ENCODE results near the gene GALK2. TPM values are rescaled to one million over a fixed set of nuclear protein-coding genes. Genes with fewer than 3 reads are reported as not detected.

The GALK2 gene
- total RNA-seq, 1 experiment from 2014 or later, result 43.5 TPM

- H3K27me3 Mint-ChIP-seq (ENCODE audit: insufficient read depth, unreplicated experiment), result no peaks in the 10 kb centered on the region
- no peaks in the 10 kb centered on the region for H3K4me1 Mint-ChIP-seq (ENCODE audit: insufficient read depth, unreplicated experiment)
- peaks cover 6% of the 10 kb centered on the region for H3K9me3 Mint-ChIP-seq (ENCODE audit: unreplicated experiment)
- no TSS peak for BruUV-seq (replicated peaks)
- no peak for DNase-seq (ENCODE audit: unreplicated experiment)
- CTCF ChIA-PET, result interaction anchor here (0.6 kb wide), 1 partner anchor 635 kb away, joined by 3 read pairs; no protein-coding TSS in a partner anchor
- intact Hi-C loops (cut with micrococcal nuclease), result no loop called here
- peaks cover 49% of the 10 kb centered on the region for H3K36me3 Mint-ChIP-seq (ENCODE audit: insufficient read depth, unreplicated experiment)
- no peak overlapping the region for H3K27ac Mint-ChIP-seq (ENCODE audit: low read depth, unreplicated experiment)
- POLR2A ChIA-PET, result interaction anchor here (1.3 kb wide), 1 partner anchor 25 kb away, joined by 3 read pairs; no protein-coding TSS in a partner anchor
- no peak overlapping the region for H3K4me3 Mint-ChIP-seq (ENCODE audit: unreplicated experiment)
- TF ChIP-seq CTCF (IDR thresholded peaks at IDR 0.05; ENCODE audit: unreplicated experiment), result no peak
These were observed 118.3 kb downstream of the GALK2 start for GRCh38 chr15:49288391-49288790.

DNA sequence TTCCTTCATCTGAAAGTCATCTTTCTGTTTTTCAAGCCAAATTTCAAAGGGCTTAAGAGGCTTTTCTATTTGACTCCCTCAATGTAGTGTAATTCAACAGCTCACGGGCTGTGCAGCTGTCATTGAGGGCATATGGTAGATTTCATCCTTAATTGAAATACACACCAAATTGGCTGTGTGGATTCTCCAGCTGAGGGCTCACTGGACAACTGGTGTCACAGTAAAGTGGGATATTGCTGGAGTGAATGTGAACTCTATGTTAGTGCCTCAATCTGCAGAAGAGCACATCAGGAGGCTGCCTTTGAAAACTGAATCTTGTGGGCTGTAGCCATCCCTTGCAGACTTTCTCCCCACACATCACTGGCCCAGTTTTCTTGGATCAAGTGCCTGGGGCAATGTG is 120.1 kb downstream of the GALK2 start:
- peaks cover 35% of the 10 kb centered on the region for H3K36me3 Mint-ChIP-seq (ENCODE audit: insufficient read depth, unreplicated experiment)

DNA sequence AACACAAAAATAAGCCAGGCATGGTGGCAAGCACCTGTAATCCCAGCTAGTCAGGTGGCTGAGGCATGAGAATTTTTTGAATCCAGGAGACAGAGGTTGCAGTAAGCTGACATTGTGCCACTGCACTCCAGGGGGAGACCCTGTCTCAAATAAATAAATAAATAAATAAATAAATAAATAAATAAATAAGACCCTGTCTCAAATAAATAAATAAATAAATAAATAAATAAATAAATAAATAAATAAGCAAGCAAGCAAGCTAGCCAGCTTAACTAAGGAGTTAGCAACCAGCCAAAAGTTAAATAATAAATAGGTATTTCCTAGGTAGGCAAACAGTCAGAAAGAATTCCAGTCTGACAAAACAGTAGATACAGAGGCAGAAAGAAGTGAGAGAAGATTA is 123.9 kb downstream of the GALK2 start:
- Mint-ChIP-seq H3K9me3 (ENCODE audit: unreplicated experiment) (no peaks in the 10 kb centered on the region), H3K36me3 (ENCODE audit: insufficient read depth, unreplicated experiment) (peaks cover 21% of the 10 kb centered on the region), H3K4me3 (ENCODE audit: unreplicated experiment) (no peak overlapping the region), H3K4me1 (ENCODE audit: insufficient read depth, unreplicated experiment) (no peaks in the 10 kb centered on the region), H3K27ac (ENCODE audit: low read depth, unreplicated experiment) (no peak overlapping the region), H3K27me3 (ENCODE audit: insufficient read depth, unreplicated experiment) (no peaks in the 10 kb centered on the region)
- intact Hi-C loops (cut with micrococcal nuclease), result no loop called here
- TF ChIP-seq CTCF (IDR thresholded peaks at IDR 0.05; ENCODE audit: unreplicated experiment), result no peak
- POLR2A ChIA-PET, result interaction anchor here (0.6 kb wide), 1 partner anchor 620 kb away, joined by 4 read pairs; no protein-coding TSS in a partner anchor
- CTCF ChIA-PET, result interaction anchor here (0.6 to 1.3 kb wide), 2 partner anchors 151 to 416 kb away, joined by 3 to 4 read pairs; no protein-coding TSS in a partner anchor
- DNase-seq (ENCODE audit: unreplicated experiment), result no peak
- BruUV-seq (replicated peaks), result no TSS peak

More for the DNA sequence above, 120.1 kb downstream of the GALK2 start:
- H3K27me3 Mint-ChIP-seq (ENCODE audit: insufficient read depth, unreplicated experiment), result no peaks in the 10 kb centered on the region
- POLR2A ChIA-PET, result interaction anchor here (1.2 kb wide), 1 partner anchor 8 kb away, joined by 3 read pairs; no protein-coding TSS in a partner anchor
- H3K27ac Mint-ChIP-seq (ENCODE audit: low read depth, unreplicated experiment), result no peak overlapping the region
- H3K4me3 Mint-ChIP-seq (ENCODE audit: unreplicated experiment), result no peak overlapping the region
- no peaks in the 10 kb centered on the region for H3K4me1 Mint-ChIP-seq (ENCODE audit: insufficient read depth, unreplicated experiment)
- BruUV-seq (replicated peaks), result no TSS peak
- no peak for DNase-seq (ENCODE audit: unreplicated experiment)
- TF ChIP-seq CTCF (IDR thresholded peaks at IDR 0.05; ENCODE audit: unreplicated experiment), result no peak
- intact Hi-C loops (cut with micrococcal nuclease), result no loop called here
- CTCF ChIA-PET, result interaction anchor here (1.7 kb wide), 1 partner anchor 132 kb away, joined by 3 read pairs; no protein-coding TSS in a partner anchor
- H3K9me3 Mint-ChIP-seq (ENCODE audit: unreplicated experiment), result peaks cover 3% of the 10 kb centered on the region

DNA sequence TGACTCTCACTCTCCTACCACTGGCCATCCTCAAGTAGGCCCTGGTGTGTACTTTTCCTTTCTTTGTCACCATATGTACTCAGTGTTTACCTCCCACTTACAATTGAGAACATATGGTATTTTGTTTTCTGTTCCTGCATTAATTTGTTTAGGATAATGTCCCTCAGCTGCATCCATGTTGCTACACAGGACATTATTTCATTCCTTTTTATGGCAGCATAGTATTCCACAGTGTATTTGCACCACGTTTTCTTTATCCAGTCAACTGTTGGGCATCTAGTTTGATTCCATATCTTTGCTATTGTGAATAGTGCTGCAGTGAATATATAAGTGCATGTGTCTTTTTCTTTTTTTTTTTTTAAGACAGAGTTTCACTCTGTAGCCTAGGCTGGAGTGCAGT is 126.2 kb downstream of the GALK2 start:
- ChIA-PET CTCF (no interaction called here), POLR2A (no interaction called here)
- Mint-ChIP-seq H3K4me1 (ENCODE audit: insufficient read depth, unreplicated experiment) (no peaks in the 10 kb centered on the region), H3K27ac (ENCODE audit: low read depth, unreplicated experiment) (no peak overlapping the region), H3K27me3 (ENCODE audit: insufficient read depth, unreplicated experiment) (no peaks in the 10 kb centered on the region), H3K9me3 (ENCODE audit: unreplicated experiment) (no peaks in the 10 kb centered on the region), H3K36me3 (ENCODE audit: insufficient read depth, unreplicated experiment) (peaks cover 19% of the 10 kb centered on the region), H3K4me3 (ENCODE audit: unreplicated experiment) (no peak overlapping the region)
- BruUV-seq (replicated peaks), result no TSS peak
- no peak for DNase-seq (ENCODE audit: unreplicated experiment)
- intact Hi-C loops (cut with micrococcal nuclease), result no loop called here
- no peak for TF ChIP-seq CTCF (IDR thresholded peaks at IDR 0.05; ENCODE audit: unreplicated experiment)
